H1 (cell line): ENCODE results near the gene TNFAIP8. TPM values are rescaled to one million over a fixed set of nuclear protein-coding genes. Genes with fewer than 3 reads are reported as not detected.
"Not testable (repeated sequence)": the region's sequence is repeated elsewhere in the genome, so short reads cannot be mapped to it uniquely, and the experiment has no call there.

Experiments used
- CTCF ChIA-PET: fragments of 300-600 bp; sonication (Branson Sonifier 250); formaldehyde crosslinking; loops from one replicate; lab custom pipeline; 2021; ENCODE audit not compliant: partially characterized antibody; lab: Charles Lee
- POLR2A ChIA-PET: fragments of 300-600 bp; sonication (Branson Sonifier 250); formaldehyde crosslinking; loops from one replicate; lab custom pipeline; 2021; ENCODE audit warnings: inconsistent platforms; ENCODE audit not compliant: partially characterized antibody; lab: Charles Lee
- DNase-seq, 2 experiments: peaks; one replicate each; pipeline versions ENCODE4 v3.0.0 to v3.0.0-alpha.2; 2010 to 2022; ENCODE audit warnings: low spot score in 2 of 2, low read depth in 1 of 2, mixed read lengths in 1 of 2
- FAIRE-seq: peaks from 2 replicates; lab custom pipeline; 2011; peaks lifted over from hg19 to GRCh38; lab: Jason Lieb, UNC
- H2AFZ ChIP-seq: 2 replicates; pipeline ENCODE4 v1.8.1; 2012; ENCODE audit warnings: low read length, inconsistent platforms
- H2AK5ac ChIP-seq: 2 replicates; pipeline ENCODE4 v1.6.1; 2013; ENCODE audit warnings: low read depth, low read length
- H2BK120ac ChIP-seq: replicated peaks from 2 replicates; pipeline ENCODE3; 2013; ENCODE audit warnings: low read depth, low read length, inconsistent platforms
- H2BK12ac ChIP-seq: 2 replicates; pipeline ENCODE4 v1.6.1; 2013; ENCODE audit warnings: low read depth, low read length
- H2BK15ac ChIP-seq: 2 replicates; pipeline ENCODE4 v1.6.1; 2013; ENCODE audit warnings: low read length
- H2BK20ac ChIP-seq: 2 replicates; pipeline ENCODE4 v1.6.1; 2013; ENCODE audit warnings: low read length
- H2BK5ac ChIP-seq: 2 replicates; pipeline ENCODE4 v1.6.1; 2013; ENCODE audit warnings: low read depth, low read length
- H3K14ac ChIP-seq: 2 replicates; pipeline ENCODE4 v1.6.1; 2013; ENCODE audit warnings: inconsistent platforms; ENCODE audit not compliant: insufficient read length
- H3K18ac ChIP-seq: 2 replicates; pipeline ENCODE4 v1.6.1; 2013; ENCODE audit warnings: low read length; ENCODE audit errors: extremely low read depth
- H3K23ac ChIP-seq: 2 replicates; pipeline ENCODE4 v1.6.1; 2013; ENCODE audit warnings: inconsistent platforms; ENCODE audit not compliant: insufficient read length
- H3K23me2 ChIP-seq: 2 replicates; pipeline ENCODE4 v1.6.1; 2013; ENCODE audit warnings: low read depth, low read length
- H3K27ac ChIP-seq: 2 replicates; pipeline ENCODE4 v1.6.1; 2011; ENCODE audit warnings: low read depth, low read length, inconsistent platforms
- H3K27me3 ChIP-seq, 4 experiments: replicated peaks in 1 of 4; 1 replicate in 1 of 4; 2 replicates in 3 of 4; pipeline versions ENCODE4 v1.6.1 to v1.8.1; 2011 to 2013; ENCODE audit warnings: low read length in 3 of 4, mild to moderate bottlenecking in 3 of 4, inconsistent platforms in 2 of 4, mixed read lengths in 2 of 4, moderate library complexity in 1 of 4; ENCODE audit not compliant: control insufficient read depth in 3 of 4, insufficient read depth in 3 of 4; ENCODE audit errors: extremely low read depth in 1 of 4
- H3K36me3 ChIP-seq, 4 experiments: 2 replicates each; pipeline versions ENCODE4 v1.6.1 to v1.8.1; 2011 to 2013; ENCODE audit warnings: mild to moderate bottlenecking in 4 of 4, low read length in 3 of 4, moderate library complexity in 2 of 4, control low read depth in 1 of 4, inconsistent platforms in 1 of 4; ENCODE audit not compliant: insufficient read depth in 4 of 4, control insufficient read depth in 2 of 4
- H3K4ac ChIP-seq: replicated peaks from 2 replicates; pipeline ENCODE3; 2013; ENCODE audit warnings: low read length, low read depth, mixed read lengths, inconsistent platforms; ENCODE audit not compliant: insufficient read length
- H3K4me1 ChIP-seq, 4 experiments: replicated peaks in 1 of 4; 1 replicate in 1 of 4; 2 replicates in 3 of 4; pipeline versions ENCODE4 v1.6.1 to v1.8.1; 2011 to 2013; ENCODE audit warnings: low read length in 3 of 4, inconsistent platforms in 2 of 4, mixed read lengths in 1 of 4; ENCODE audit not compliant: insufficient read depth in 4 of 4, control insufficient read depth in 3 of 4
- H3K4me2 ChIP-seq, 2 experiments: 2 replicates each; pipeline versions ENCODE4 v1.6.1 to v1.8.1; 2011 to 2013; ENCODE audit warnings: low read depth in 2 of 2, low read length in 2 of 2, control low read depth in 1 of 2, inconsistent platforms in 1 of 2, mild to moderate bottlenecking in 1 of 2; ENCODE audit not compliant: insufficient read depth in 1 of 2
- H3K4me3 ChIP-seq, 4 experiments: fragments of 200-600, 300-600 bp in 1 of 4; sonication (generic), shearing (Covaris generic), sonication (Bioruptor Twin) in 1 of 4; 2 replicates each; pipeline versions ENCODE4 v1.5.1 to v1.8.1; 2011 to 2016; ENCODE audit warnings: low read length in 4 of 4, low read depth in 3 of 4, control low read depth in 2 of 4, inconsistent platforms in 2 of 4, mild to moderate bottlenecking in 2 of 4, mixed read lengths in 1 of 4, moderate library complexity in 1 of 4; ENCODE audit not compliant: insufficient read depth in 2 of 4; ENCODE audit errors: extremely low read depth in 1 of 4
- H3K56ac ChIP-seq: replicated peaks from 2 replicates; pipeline ENCODE3; 2013; ENCODE audit warnings: low read depth, mild to moderate bottlenecking, mixed read lengths, low read length, inconsistent platforms; ENCODE audit not compliant: insufficient read length
- H3K79me1 ChIP-seq: 2 replicates; pipeline ENCODE4 v1.6.1; 2013; ENCODE audit warnings: low read depth, low read length, control low read depth
- H3K79me2 ChIP-seq, 2 experiments: 2 replicates each; pipeline versions ENCODE4 v1.6.1 to v1.8.1; 2012 to 2013; ENCODE audit warnings: low read length in 2 of 2, mild to moderate bottlenecking in 2 of 2, inconsistent platforms in 1 of 2; ENCODE audit not compliant: insufficient read depth in 2 of 2, control insufficient read depth in 1 of 2
- H3K9ac ChIP-seq, 4 experiments: replicated peaks in 1 of 4; 1 replicate in 1 of 4; 2 replicates in 3 of 4; pipeline versions ENCODE4 v1.6.1 to v1.8.1; 2011 to 2013; ENCODE audit warnings: low read depth in 3 of 4, low read length in 3 of 4, control low read depth in 2 of 4, mild to moderate bottlenecking in 2 of 4, moderate library complexity in 2 of 4, inconsistent platforms in 1 of 4; ENCODE audit errors: extremely low read depth in 1 of 4
- H3K9me3 ChIP-seq, 2 experiments: 2 replicates each; pipeline versions ENCODE4 v1.6.1 to v1.8.1; 2012 to 2013; ENCODE audit warnings: mild to moderate bottlenecking in 2 of 2, moderate library complexity in 2 of 2, control low read depth in 1 of 2, inconsistent platforms in 1 of 2, low read depth in 1 of 2, low read length in 1 of 2, mixed read lengths in 1 of 2; ENCODE audit not compliant: insufficient read depth in 2 of 2
- H4K20me1 ChIP-seq, 2 experiments: replicated peaks in 1 of 2; 2 replicates each; pipeline versions ENCODE3 to v1.8.1; 2011 to 2013; ENCODE audit warnings: inconsistent platforms in 2 of 2, low read length in 2 of 2, mild to moderate bottlenecking in 1 of 2; ENCODE audit not compliant: insufficient read depth in 2 of 2, control insufficient read depth in 1 of 2
- H4K5ac ChIP-seq: 2 replicates; pipeline ENCODE4 v1.6.1; 2013; ENCODE audit warnings: low read length, low read depth, mixed read lengths, inconsistent platforms; ENCODE audit not compliant: insufficient read length
- H4K8ac ChIP-seq: 2 replicates; pipeline ENCODE4 v1.8.0; 2013; ENCODE audit warnings: mild to moderate bottlenecking, moderate library complexity, low read length, inconsistent platforms; ENCODE audit not compliant: insufficient read depth; ENCODE audit errors: extremely low read depth
- H4K91ac ChIP-seq: replicated peaks from 2 replicates; pipeline ENCODE3; 2013; ENCODE audit warnings: low read length, mixed read lengths, inconsistent platforms; ENCODE audit not compliant: insufficient read length
- ASH2L ChIP-seq: fragments of 200-600, 300-600 bp; sonication (generic); IDR thresholded peaks from one replicate; pipeline ENCODE4 v1.7.1; 2017; ENCODE audit warnings: low read length
- BACH1 ChIP-seq: IDR thresholded peaks from 2 replicates; pipeline ENCODE4 v1.6.1; 2012; ENCODE audit warnings: low read length, improper control_type of control experiment
- CREB1 ChIP-seq: IDR thresholded peaks from 2 replicates; pipeline ENCODE4 v1.6.1; 2012; ENCODE audit warnings: inconsistent platforms
- EP300 ChIP-seq, 2 experiments: IDR thresholded peaks; 1 replicate in 1 of 2; 2 replicates in 1 of 2; pipeline ENCODE4 v1.6.1; 2011 to 2012; ENCODE audit warnings: low read depth in 2 of 2, low read length in 2 of 2, mild to moderate bottlenecking in 2 of 2, borderline replicate concordance in 1 of 2, inconsistent platforms in 1 of 2, moderate library complexity in 1 of 2
- RBBP5 ChIP-seq: IDR thresholded peaks from 2 replicates; pipeline ENCODE4 v1.7.1; 2012; ENCODE audit warnings: low read depth, mild to moderate bottlenecking, inconsistent platforms, low read length, moderate library complexity, borderline replicate concordance
- SP4 ChIP-seq: IDR thresholded peaks from 2 replicates; pipeline ENCODE4 v1.6.1; 2012; ENCODE audit warnings: low read length, inconsistent platforms
- ZNF274 ChIP-seq: IDR thresholded peaks from 2 replicates; pipeline ENCODE4 v1.7.0; 2012; ENCODE audit warnings: low read length, borderline replicate concordance; ENCODE audit errors: extremely low read depth
- WGBS, 2 experiments: shearing (Covaris generic) in 1 of 2; methylation state at CpG; one replicate each; pipeline versions ENCODE4 v1.1.6 to v1.1.7; 2013 to 2015; ENCODE audit warnings: low lambda C conversion rate in 2 of 2, mixed read lengths in 2 of 2, inconsistent platforms in 1 of 2, low coverage in 1 of 2, missing lambda C conversion rate in 1 of 2; ENCODE audit not compliant: insufficient replicate concordance in 2 of 2, insufficient coverage in 1 of 2, insufficient read length in 1 of 2; ENCODE audit errors: extremely low coverage in 1 of 2, missing lambda C conversion rate in 1 of 2; 5-methylcytosine and 5-hydroxymethylcytosine counted together
- polyA plus RNA-seq, 7 experiments: library from polyadenylated mRNA; depleted of rRNA in 3 of 7; stranded (reverse) in 5 of 7; unstranded in 2 of 7; fragments of >200 nt in 5 of 7; fragments of 200-250 nt in 2 of 7; gene quantifications; 1 replicate in 5 of 7; 2 replicates in 1 of 7; 4 replicates in 1 of 7; pipeline versions ENCODE4 v1.2.1 to v1.2.3, GENCODE V29; 2011 to 2013; ENCODE audit warnings: missing spikeins in 2 of 7, mixed read lengths in 2 of 7
- total RNA-seq: library from RNA; stranded (reverse); fragmentation: NEBNext Ultra II Directional; extraction: Animal tissue kit (Norgen Biotek cat#: 25700); gene quantifications from 2 replicates; pipeline ENCODE4 v1.2.1, GENCODE V29; 2021

TNFAIP8 gene
- total and polyA plus RNA-seq, 2 of the 8 experiments (the other 6 are each of a cell fraction or from before 2014, with no cell fraction given) = 12.4 to 19.3 TPM

DNA sequence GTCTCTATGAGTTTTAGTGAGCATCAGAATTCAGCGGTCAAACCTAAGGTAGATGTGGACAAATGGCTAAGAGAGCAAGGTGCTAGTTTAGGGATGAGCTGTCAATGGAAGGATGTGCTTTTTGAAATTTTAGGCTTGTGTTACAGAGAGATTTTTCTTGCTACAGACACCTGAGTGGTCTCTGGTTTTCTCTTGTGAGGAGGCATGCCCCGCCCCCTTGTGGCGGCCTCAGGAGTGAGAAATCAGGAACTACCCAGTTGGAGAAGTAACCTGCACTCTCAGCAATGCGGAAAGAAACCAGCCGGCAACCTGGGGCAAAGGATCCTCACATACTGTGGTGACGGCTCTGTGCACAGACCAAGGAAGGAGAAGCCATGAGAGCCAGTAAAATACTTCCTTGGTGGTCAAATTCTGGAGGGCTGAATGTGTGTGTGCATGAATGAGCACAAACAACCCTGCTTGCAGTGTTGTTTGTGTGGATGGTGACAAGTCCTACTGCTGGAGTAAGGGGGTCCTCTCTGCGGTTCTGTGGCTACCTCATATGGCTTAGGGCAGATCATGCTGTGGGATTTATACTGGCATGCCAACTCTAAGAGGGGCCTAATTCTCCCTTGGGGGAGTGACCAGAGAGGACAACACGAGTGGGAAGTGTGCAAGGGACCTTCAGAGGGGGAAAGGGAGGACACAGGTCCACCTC, 79.8 kb downstream of the TNFAIP8 start (continued):
- TF ChIP-seq SP4 (no peak), EP300 (IDR thresholded peaks at IDR 0.05; ENCODE audit: borderline replicate concordance in 1 of 2, low read depth in 2 of 2, low read length in 2 of 2) (no peak), RBBP5 (no peak), BACH1 (no peak), CREB1 (no peak), ASH2L (peak; percentile 48), ZNF274 (no peak)

GRCh38 chr5:119437785-119438586, 82.2 kb downstream of the TNFAIP8 start:
- H4K8ac ChIP-seq, H4K5ac ChIP-seq, H2BK15ac ChIP-seq, H3K4me2 ChIP-seq, DNase-seq, H4K91ac ChIP-seq, H2BK120ac ChIP-seq, H4K20me1 ChIP-seq, H3K23ac ChIP-seq, FAIRE-seq, H2BK5ac ChIP-seq, H3K14ac ChIP-seq, H3K4me1 ChIP-seq, H3K27ac ChIP-seq, H2AFZ ChIP-seq, H3K79me2 ChIP-seq, H3K27me3 ChIP-seq, H3K18ac ChIP-seq, H3K56ac ChIP-seq, POLR2A ChIA-PET, H3K23me2 ChIP-seq, H2BK12ac ChIP-seq, H3K79me1 ChIP-seq, H3K4me3 ChIP-seq, H3K4ac ChIP-seq, H3K36me3 ChIP-seq, H2AK5ac ChIP-seq, H2BK20ac ChIP-seq, H3K9ac ChIP-seq: not testable (repeated sequence)
- WGBS, 2 experiments = 91% methylated on average over 3 of the region's 3 CpGs; no CpG with 5 or more reads in 1 of the 2 experiments
- CTCF ChIA-PET = interaction anchor here (0.7 kb wide), 1 partner anchor 25 kb away, joined by 3 read pairs; no protein-coding TSS in a partner anchor
- H3K9me3 ChIP-seq = peaks cover 3 to 14% of the 10 kb centered on the region in 2 experiments; a peak in 3 of 4 replicates
